ENCODE measurements around the gene CDH15. TPM values are rescaled to one million over a fixed set of nuclear protein-coding genes. Genes with fewer than 3 reads are reported as not detected.

Gene CDH15
- total RNA-seq, 1 experiment from 2014 or later = 0.05 TPM

DNA sequence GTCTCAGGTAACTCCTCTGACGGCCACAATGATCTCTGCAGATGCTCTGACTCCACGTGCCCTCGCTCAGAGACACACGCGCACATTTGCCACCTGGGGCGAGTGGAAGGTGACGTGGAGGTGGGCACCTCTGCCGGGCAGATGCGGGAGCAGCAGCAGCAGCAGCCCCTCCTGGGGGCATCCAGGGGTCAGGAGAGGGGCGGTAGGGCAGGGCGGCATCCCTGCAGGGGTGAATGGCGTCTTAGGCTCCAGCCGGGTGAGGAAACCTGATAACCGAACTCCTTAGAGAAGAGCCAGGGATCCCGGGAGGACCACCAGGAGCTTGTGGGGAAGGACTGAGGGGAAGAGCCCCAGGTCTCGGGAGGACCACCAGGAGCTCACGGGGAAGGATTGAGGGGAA, 34.6 kb upstream of the CDH15 start:
- H3K4me1 ChIP-seq (replicated peaks) = no peaks in the 10 kb centered on the region
- no peaks in the 10 kb centered on the region for H3K27me3 ChIP-seq (replicated peaks)
- H3K36me3 ChIP-seq = peaks cover 31% of the 10 kb centered on the region
- DNase-seq (ENCODE audit: low read depth in 1 of 2, low spot score in 2 of 2) = no peak
- H3K9me3 ChIP-seq (replicated peaks) = no peaks in the 10 kb centered on the region
- no peak overlapping the region for H3K27ac ChIP-seq
- no peak overlapping the region for H3K4me3 ChIP-seq

DNA sequence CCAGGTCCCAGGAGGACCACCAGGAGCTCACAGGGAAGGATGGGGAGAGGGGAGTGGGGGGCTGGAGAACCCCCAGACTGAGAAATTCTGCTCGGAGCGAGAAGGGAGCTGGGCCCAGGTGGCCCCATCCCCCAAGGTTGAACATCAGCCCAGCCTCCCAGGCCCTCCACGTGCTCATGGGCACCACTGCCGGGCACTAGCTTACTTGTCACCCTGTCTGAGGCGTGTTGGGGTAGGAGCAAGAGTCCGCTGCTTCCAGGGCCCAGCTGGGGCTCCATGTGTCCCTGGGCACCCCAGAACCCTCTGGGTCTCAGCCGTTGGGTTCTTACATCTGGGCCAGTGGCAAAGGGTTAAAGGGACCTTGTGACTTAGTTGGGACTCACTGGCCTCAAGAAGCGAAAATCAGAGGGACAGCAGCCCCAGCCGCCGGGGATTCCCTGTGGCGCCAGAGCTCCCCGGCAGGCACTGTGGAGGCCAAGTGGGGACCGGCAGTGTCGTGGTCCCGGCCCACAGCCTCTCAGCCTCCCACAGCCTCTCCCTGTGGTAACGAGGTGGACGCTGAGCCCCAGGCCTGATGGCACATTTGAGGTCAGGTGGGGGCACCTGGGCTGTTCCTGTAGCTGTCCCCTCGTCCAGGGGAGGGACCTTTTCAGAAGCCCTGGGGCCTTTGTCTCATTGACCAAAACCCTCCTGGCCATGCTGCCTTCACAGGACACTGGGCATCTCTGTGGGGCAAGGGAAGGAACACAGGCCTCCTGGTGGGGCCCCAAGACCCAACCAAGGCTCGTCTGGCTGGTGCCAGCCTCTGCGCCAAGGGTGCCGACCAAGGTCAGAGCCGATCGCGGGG, 33.7 kb upstream of the CDH15 start:
- DNase-seq (ENCODE audit: low read depth in 1 of 2, low spot score in 2 of 2) = no peak
- Histone ChIP-seq H3K4me3 (no peak overlapping the region), H3K36me3 (peaks cover 32% of the 10 kb centered on the region), H3K27me3 (replicated peaks) (no peaks in the 10 kb centered on the region), H3K9me3 (replicated peaks) (no peaks in the 10 kb centered on the region), H3K4me1 (replicated peaks) (no peaks in the 10 kb centered on the region), H3K27ac (no peak overlapping the region)

- Histone ChIP-seq H3K4me1 (replicated peaks) (no peaks in the 10 kb centered on the region), H3K4me3 (no peak overlapping the region), H3K36me3 (peaks cover 29% of the 10 kb centered on the region), H3K27me3 (replicated peaks) (no peaks in the 10 kb centered on the region), H3K9me3 (replicated peaks) (no peaks in the 10 kb centered on the region), H3K27ac (no peak overlapping the region)
- DNase-seq (ENCODE audit: low read depth in 1 of 2, low spot score in 2 of 2) = no peak
These were observed 33.1 kb upstream of the CDH15 start for GRCh38 chr16:89138513-89138795.

DNA sequence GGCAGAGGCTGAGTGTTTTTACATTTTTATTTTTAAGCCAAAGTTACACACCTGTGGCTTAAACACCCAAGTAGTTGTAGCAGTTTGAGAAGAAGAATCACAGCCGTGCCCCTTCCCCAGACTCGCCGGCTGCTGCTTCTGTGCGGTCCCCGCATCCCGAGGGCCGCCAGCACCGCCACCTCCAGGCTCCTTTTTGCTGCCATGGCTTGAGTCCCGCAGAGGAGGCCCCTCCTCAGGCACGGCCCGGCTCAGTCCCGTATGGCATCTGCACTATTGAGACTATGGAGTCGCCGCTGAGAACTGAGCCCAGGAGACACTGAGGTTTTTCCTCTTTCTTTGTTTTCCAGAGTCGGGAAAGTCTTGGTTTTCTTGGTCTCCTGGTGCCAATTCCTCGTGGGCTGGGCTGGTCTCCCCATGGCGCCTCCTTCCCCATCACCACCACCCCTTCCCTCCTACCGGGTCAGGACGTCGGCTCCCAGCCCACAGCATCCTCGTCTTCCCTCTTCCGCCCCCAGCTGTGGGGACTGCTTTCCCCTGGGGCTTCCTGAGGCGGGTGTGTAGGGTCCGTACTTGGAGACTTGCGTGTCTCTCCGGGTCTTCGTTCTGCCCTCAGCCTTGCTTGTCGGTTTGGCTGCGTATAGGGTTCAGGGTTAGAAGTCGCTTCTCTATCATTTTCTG, 32.6 kb upstream of the CDH15 start:
- no peak overlapping the region for H3K27ac ChIP-seq
- no peaks in the 10 kb centered on the region for H3K27me3 ChIP-seq (replicated peaks)
- no peak overlapping the region for H3K4me3 ChIP-seq
- H3K4me1 ChIP-seq (replicated peaks) = no peaks in the 10 kb centered on the region
- H3K36me3 ChIP-seq = peaks cover 24% of the 10 kb centered on the region
- DNase-seq (ENCODE audit: low read depth in 1 of 2, low spot score in 2 of 2) = no peak
- H3K9me3 ChIP-seq (replicated peaks) = no peaks in the 10 kb centered on the region

GRCh38 chr16:89139907-89140361, 31.6 kb upstream of the CDH15 start:
- Histone ChIP-seq H3K36me3 (peaks cover 21% of the 10 kb centered on the region), H3K27me3 (replicated peaks) (no peaks in the 10 kb centered on the region), H3K9me3 (replicated peaks) (no peaks in the 10 kb centered on the region), H3K27ac (no peak overlapping the region), H3K4me3 (no peak overlapping the region), H3K4me1 (replicated peaks) (no peaks in the 10 kb centered on the region)
- no peak for DNase-seq (ENCODE audit: low read depth in 1 of 2, low spot score in 2 of 2)

GRCh38 chr16:89140401-89140800, 31.1 kb upstream of the CDH15 start:
- H3K27ac ChIP-seq = no peak overlapping the region
- H3K27me3 ChIP-seq (replicated peaks) = no peaks in the 10 kb centered on the region
- peaks cover 22% of the 10 kb centered on the region for H3K36me3 ChIP-seq
- DNase-seq (ENCODE audit: low read depth in 1 of 2, low spot score in 2 of 2) = no peak
- no peak overlapping the region for H3K4me3 ChIP-seq
- H3K9me3 ChIP-seq (replicated peaks) = no peaks in the 10 kb centered on the region
- H3K4me1 ChIP-seq (replicated peaks) = no peaks in the 10 kb centered on the region

DNA sequence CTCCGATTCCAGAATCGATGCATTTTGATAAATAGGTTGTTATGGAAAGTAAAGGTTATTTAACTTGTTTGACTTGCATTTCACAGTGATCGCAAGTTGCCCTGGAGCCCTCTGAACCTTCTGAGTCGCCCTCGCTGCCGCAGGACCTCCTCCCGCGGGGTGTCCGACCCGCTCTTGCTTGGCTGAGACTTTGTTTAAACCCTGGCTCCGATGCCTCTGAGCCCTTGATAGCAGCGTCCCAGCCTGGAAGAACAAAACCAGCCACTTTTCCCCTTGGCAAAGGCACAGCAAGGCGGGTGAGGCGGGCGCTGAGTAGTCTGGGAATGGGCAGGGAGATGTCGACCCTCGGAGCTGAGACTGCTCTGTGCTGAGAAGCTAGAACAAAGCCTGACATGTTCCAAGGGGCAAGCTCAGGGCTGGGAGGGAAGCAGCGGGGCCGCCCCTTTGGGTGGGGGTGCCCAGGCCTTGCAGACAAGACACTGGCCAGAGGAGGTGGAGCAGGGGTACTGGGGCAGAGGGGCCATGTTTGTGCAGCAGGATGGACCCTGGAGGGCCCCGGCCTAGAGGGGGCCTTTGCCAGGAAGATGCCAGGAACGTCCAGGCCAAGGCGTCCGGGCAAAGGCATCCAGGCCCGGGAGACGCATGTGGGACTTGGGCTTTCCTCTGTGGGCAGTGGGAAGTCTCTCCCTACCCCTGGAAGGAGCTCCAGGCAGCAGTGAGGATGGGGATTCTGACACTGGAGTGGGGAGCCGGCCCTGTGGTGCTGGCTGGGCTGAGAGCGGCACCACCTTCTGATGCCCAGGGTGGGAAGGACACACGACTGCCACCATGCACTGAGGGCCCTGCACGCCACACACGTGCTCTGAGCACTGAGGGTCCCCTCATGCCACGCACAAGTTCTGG, 30.3 kb upstream of the CDH15 start:
- Histone ChIP-seq H3K36me3 (peaks cover 25% of the 10 kb centered on the region), H3K27me3 (replicated peaks) (no peaks in the 10 kb centered on the region), H3K9me3 (replicated peaks) (no peaks in the 10 kb centered on the region), H3K4me3 (no peak overlapping the region), H3K4me1 (replicated peaks) (no peaks in the 10 kb centered on the region), H3K27ac (no peak overlapping the region)
- no peak for DNase-seq (ENCODE audit: low read depth in 1 of 2, low spot score in 2 of 2)

DNA sequence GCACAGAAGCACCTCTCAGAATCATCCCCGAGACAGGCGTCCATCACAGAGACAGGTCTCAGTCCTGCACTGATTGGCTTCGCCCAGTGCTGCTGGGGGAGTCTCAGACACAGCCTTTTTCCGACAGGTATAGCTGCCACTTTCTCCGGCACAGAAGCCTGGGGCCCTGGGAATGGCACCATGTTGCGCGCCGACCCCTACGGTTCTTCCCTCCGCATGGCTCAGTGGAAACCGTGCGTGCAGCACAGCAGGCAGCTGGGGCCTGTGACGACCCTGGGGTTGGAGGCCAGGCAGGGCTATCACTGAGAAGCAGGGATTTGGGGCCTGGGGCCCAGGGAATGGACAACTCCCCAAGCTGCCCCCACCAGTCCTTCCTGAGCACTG, 29.7 kb upstream of the CDH15 start:
- Histone ChIP-seq H3K9me3 (replicated peaks) (no peaks in the 10 kb centered on the region), H3K4me1 (replicated peaks) (no peaks in the 10 kb centered on the region), H3K4me3 (no peak overlapping the region), H3K36me3 (peaks cover 29% of the 10 kb centered on the region), H3K27ac (no peak overlapping the region), H3K27me3 (replicated peaks) (no peaks in the 10 kb centered on the region)
- no peak for DNase-seq (ENCODE audit: low read depth in 1 of 2, low spot score in 2 of 2)

- H3K4me3 ChIP-seq = no peak overlapping the region
- H3K4me1 ChIP-seq (replicated peaks) = no peaks in the 10 kb centered on the region
- H3K27me3 ChIP-seq (replicated peaks) = no peaks in the 10 kb centered on the region
- no peak for DNase-seq (ENCODE audit: low read depth in 1 of 2, low spot score in 2 of 2)
- H3K36me3 ChIP-seq = peaks cover 29% of the 10 kb centered on the region
- no peak overlapping the region for H3K27ac ChIP-seq
- H3K9me3 ChIP-seq (replicated peaks) = no peaks in the 10 kb centered on the region
These were observed 28.9 kb upstream of the CDH15 start for GRCh38 chr16:89142474-89143195.

- Histone ChIP-seq H3K4me3 (no peak overlapping the region), H3K27me3 (replicated peaks) (no peaks in the 10 kb centered on the region), H3K36me3 (peaks cover 29% of the 10 kb centered on the region), H3K27ac (no peak overlapping the region), H3K4me1 (replicated peaks) (no peaks in the 10 kb centered on the region), H3K9me3 (replicated peaks) (no peaks in the 10 kb centered on the region)
- DNase-seq (ENCODE audit: low read depth in 1 of 2, low spot score in 2 of 2) = no peak
These were observed 28.3 kb upstream of the CDH15 start for GRCh38 chr16:89143201-89143741.

DNA sequence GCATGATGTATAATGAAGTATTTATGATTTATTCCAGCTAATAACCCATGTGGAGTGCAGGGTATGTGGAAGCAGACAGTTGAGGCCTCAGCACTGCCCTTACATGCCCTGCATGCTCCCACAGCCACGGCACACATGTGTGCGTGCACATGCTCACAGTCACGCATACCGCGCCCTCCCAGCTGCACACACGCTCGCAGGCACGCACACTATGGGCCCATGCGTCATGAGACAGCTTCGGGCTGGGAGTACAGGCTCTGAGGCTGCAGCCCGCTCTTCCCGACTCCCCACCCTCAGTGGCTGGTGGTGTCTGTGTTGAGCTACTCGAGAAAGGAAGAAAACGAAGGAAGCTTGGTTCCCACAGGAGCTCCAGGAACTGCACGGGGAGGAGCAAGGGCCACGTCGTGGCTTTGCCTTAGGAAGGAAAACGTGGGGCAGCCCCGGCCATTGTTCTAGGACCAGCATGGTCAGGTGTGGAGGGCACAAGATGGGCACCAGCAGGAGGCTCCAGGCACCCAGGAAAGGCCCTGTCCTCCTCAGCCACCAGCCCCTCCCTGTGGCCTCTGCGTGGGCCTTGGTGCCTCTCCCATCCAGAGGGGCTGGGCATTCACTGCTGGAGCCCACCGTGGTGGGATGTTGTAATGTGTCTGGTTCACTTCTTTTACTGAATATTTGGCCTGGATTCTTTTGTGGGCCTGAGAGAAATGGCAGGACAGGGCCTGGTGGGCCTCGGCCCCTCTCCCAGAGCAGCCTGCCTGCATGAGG, 27.5 kb upstream of the CDH15 start:
- Histone ChIP-seq H3K4me1 (replicated peaks) (no peaks in the 10 kb centered on the region), H3K27me3 (replicated peaks) (no peaks in the 10 kb centered on the region), H3K9me3 (replicated peaks) (no peaks in the 10 kb centered on the region), H3K36me3 (peaks cover 31% of the 10 kb centered on the region), H3K4me3 (no peak overlapping the region), H3K27ac (no peak overlapping the region)
- no peak for DNase-seq (ENCODE audit: low read depth in 1 of 2, low spot score in 2 of 2)

GRCh38 chr16:89144681-89145080, 26.9 kb upstream of the CDH15 start:
- H3K27me3 ChIP-seq (replicated peaks) = no peaks in the 10 kb centered on the region
- DNase-seq (ENCODE audit: low read depth in 1 of 2, low spot score in 2 of 2) = no peak
- H3K9me3 ChIP-seq (replicated peaks) = no peaks in the 10 kb centered on the region
- H3K36me3 ChIP-seq = peaks cover 31% of the 10 kb centered on the region
- H3K4me1 ChIP-seq (replicated peaks) = no peaks in the 10 kb centered on the region
- H3K4me3 ChIP-seq = no peak overlapping the region
- H3K27ac ChIP-seq = no peak overlapping the region
